GM23248 (cell line): ENCODE measurements around the gene MYO1E. TPM values are rescaled to one million over a fixed set of nuclear protein-coding genes. Genes with fewer than 3 reads are reported as not detected.

ENCODE experiments used
- DNase-seq: peaks from one replicate; pipeline ENCODE4 v3.0.0-alpha.2; 2015
- H2AFZ ChIP-seq: fragments of 200-600 bp; sonication (generic); 2 replicates; pipeline ENCODE4 v1.6.1; 2016; ENCODE audit warnings: antibody characterized with exemption
- H3F3A ChIP-seq: fragments of 200-600 bp; sonication (generic); 2 replicates; pipeline ENCODE4 v1.6.1; 2016; ENCODE audit warnings: mild to moderate bottlenecking, antibody characterized with exemption, mixed run types; ENCODE audit not compliant: insufficient read depth
- H3K27ac ChIP-seq: fragments of 200-600 bp; sonication (generic); 2 replicates; pipeline ENCODE4 v1.5.1; 2016; ENCODE audit warnings: mild to moderate bottlenecking
- H3K27me3 ChIP-seq: fragments of 200-600 bp; sonication (generic); replicated peaks from 2 replicates; pipeline ENCODE4 v1.6.1; 2016; ENCODE audit warnings: mild to moderate bottlenecking; ENCODE audit not compliant: insufficient read depth
- H3K36me3 ChIP-seq: fragments of 200-600 bp; sonication (generic); 2 replicates; pipeline ENCODE4 v1.6.1; 2016; ENCODE audit warnings: low read depth, mild to moderate bottlenecking
- H3K4me1 ChIP-seq: fragments of 200-600 bp; sonication (generic); 2 replicates; pipeline ENCODE4 v1.6.1; 2016; ENCODE audit warnings: mild to moderate bottlenecking; ENCODE audit not compliant: insufficient read depth
- H3K4me2 ChIP-seq: fragments of 200-600 bp; sonication (generic); one replicate; pipeline ENCODE4 v1.6.1; 2016; ENCODE audit warnings: mild to moderate bottlenecking; ENCODE audit not compliant: unreplicated experiment
- H3K4me3 ChIP-seq: fragments of 200-600 bp; sonication (generic); 2 replicates; pipeline ENCODE4 v1.5.1; 2016; ENCODE audit warnings: mild to moderate bottlenecking
- H3K79me2 ChIP-seq: fragments of 200-600 bp; sonication (generic); 2 replicates; pipeline ENCODE4 v1.6.1; 2016; ENCODE audit warnings: mild to moderate bottlenecking; ENCODE audit not compliant: insufficient read depth
- H3K9ac ChIP-seq: fragments of 200-600 bp; sonication (generic); 2 replicates; pipeline ENCODE4 v1.6.1; 2016; ENCODE audit warnings: mild to moderate bottlenecking
- H3K9me2 ChIP-seq: fragments of 200-600 bp; sonication (generic); 2 replicates; pipeline ENCODE4 v1.6.1; 2016; ENCODE audit warnings: mixed run types, mild to moderate bottlenecking, moderate library complexity; ENCODE audit not compliant: insufficient read depth
- H3K9me3 ChIP-seq: fragments of 200-600 bp; sonication (generic); one replicate; pipeline ENCODE4 v1.6.1; 2017; ENCODE audit warnings: low read depth
- H4K20me1 ChIP-seq: fragments of 200-600 bp; sonication (generic); 2 replicates; pipeline ENCODE4 v1.6.0; 2016; ENCODE audit not compliant: insufficient read depth
- EZH2 ChIP-seq: fragments of 200-600 bp; sonication (generic); IDR thresholded peaks from 2 replicates; pipeline ENCODE4 v1.6.1; 2018; ENCODE audit warnings: antibody characterized with exemption, mild to moderate bottlenecking; ENCODE audit not compliant: insufficient read depth, poor library complexity, severe bottlenecking
- EZH2phosphoT487 ChIP-seq: fragments of 200-600 bp; sonication (generic); IDR thresholded peaks from 2 replicates; pipeline ENCODE4 v1.6.1; 2018; ENCODE audit warnings: antibody characterized with exemption, moderate library complexity, mild to moderate bottlenecking, low read depth; ENCODE audit not compliant: insufficient read depth
- WGBS, 2 experiments: methylation state at CpG; one replicate each; pipeline ENCODE4 v1.1.6; 2015 to 2017; ENCODE audit warnings: low lambda C conversion rate in 2 of 2, low coverage in 1 of 2; ENCODE audit errors: missing lambda C conversion rate in 2 of 2; 5-methylcytosine and 5-hydroxymethylcytosine counted together
- in situ Hi-C: fragments of 300-500 bp; cut with MboI; formaldehyde crosslinking; loops from 2 replicates; pipeline ENCODE4 v1.15.0; 2020
- polyA plus RNA-seq: library from polyadenylated mRNA; unstranded; fragments of >200 nt; fragmentation: Nextera tagmentation; extraction: Ambion mirVana; gene quantifications from 2 replicates; pipeline ENCODE4 v1.2.1, GENCODE V29; 2016
- total RNA-seq: library from RNA; depleted of rRNA; stranded (reverse); fragments of >200 nt; shearing (Covaris generic); gene quantifications from 2 replicates; pipeline ENCODE4 v1.2.3, GENCODE V29; 2014

MYO1E gene
- total and polyA plus RNA-seq, 2 experiments from 2014 or later = 155 to 190 TPM

DNA sequence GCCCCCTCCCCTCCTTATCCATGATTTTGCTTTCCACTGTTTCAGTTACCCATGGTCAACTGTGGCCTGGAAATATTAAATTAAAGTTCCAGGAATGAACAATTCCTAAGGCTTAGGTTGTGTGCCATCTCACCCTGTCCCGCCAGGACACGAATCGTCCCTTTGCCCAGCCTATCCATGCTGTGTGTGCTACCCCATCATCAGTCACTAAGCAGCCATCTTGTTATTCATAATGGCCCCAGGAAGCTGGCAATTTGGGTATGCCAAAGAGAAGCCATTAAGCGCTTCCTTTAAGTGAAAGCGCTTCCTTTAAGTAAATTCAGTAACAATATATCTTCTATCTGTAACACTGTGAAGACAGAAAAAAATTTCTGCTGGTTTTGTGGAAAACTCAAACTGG, 215.3 kb downstream of the MYO1E start:
- in situ Hi-C loops = no loop called here
- 97% methylated on average over 5 of the region's 5 CpGs for WGBS, 2 experiments

DNA sequence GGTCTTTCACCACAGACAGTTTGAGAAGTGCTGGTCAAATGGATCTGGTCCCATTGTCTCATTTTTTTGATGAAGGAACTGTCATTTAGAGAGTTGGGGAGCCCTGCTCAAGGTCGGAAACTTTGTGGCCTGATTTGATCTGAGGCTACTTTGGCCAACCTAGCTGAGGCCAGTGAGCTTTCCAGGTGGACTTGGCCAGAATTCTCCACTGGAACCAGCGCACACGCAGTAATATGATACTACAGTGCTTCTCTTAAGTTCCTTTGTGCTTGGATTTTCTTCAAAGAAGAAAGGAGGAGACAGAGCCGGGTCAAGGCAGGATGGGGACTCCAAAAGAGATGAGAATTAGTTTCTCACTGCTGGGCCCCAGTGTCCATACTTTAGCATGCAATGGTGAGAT, 217.2 kb downstream of the MYO1E start:
- H3K9me3 ChIP-seq = no peaks in the 10 kb centered on the region
- no peaks in the 10 kb centered on the region for H3K9me2 ChIP-seq
- H3K4me1 ChIP-seq = no peaks in the 10 kb centered on the region
- H3K4me3 ChIP-seq = no peak overlapping the region
- H3K79me2 ChIP-seq = no peaks in the 10 kb centered on the region
- H3K27ac ChIP-seq = no peak overlapping the region
- H3K36me3 ChIP-seq = peaks cover 68% of the 10 kb centered on the region
- WGBS, 2 experiments = 96 to 98% methylated on average over 4 of the region's 4 CpGs
- no peaks in the 10 kb centered on the region for H4K20me1 ChIP-seq
- H3F3A ChIP-seq = peaks cover 9% of the 10 kb centered on the region; the same call in 1 of the 2 replicates
- in situ Hi-C loops = no loop called here
- no peak overlapping the region for H3K4me2 ChIP-seq
- H2AFZ ChIP-seq = no peak overlapping the region
- H3K27me3 ChIP-seq = no peaks in the 10 kb centered on the region
- no peak overlapping the region for H3K9ac ChIP-seq
- TF ChIP-seq EZH2phosphoT487 = no peak
- TF ChIP-seq EZH2 = no peak
- DNase-seq = no peak

More for the DNA sequence above, 215.3 kb downstream of the MYO1E start:
- DNase-seq = no peak
- Histone ChIP-seq H3F3A (peaks cover 9% of the 10 kb centered on the region; the same call in 1 of the 2 replicates), H4K20me1 (no peaks in the 10 kb centered on the region), H2AFZ (no peak overlapping the region), H3K9ac (no peak overlapping the region), H3K9me3 (no peaks in the 10 kb centered on the region), H3K4me1 (no peaks in the 10 kb centered on the region), H3K9me2 (no peaks in the 10 kb centered on the region), H3K36me3 (peaks cover 82% of the 10 kb centered on the region), H3K79me2 (no peaks in the 10 kb centered on the region), H3K27ac (no peak overlapping the region), H3K4me3 (no peak overlapping the region), H3K27me3 (no peaks in the 10 kb centered on the region), H3K4me2 (no peak overlapping the region)
- TF ChIP-seq EZH2phosphoT487 (no peak), EZH2 (no peak)

DNA sequence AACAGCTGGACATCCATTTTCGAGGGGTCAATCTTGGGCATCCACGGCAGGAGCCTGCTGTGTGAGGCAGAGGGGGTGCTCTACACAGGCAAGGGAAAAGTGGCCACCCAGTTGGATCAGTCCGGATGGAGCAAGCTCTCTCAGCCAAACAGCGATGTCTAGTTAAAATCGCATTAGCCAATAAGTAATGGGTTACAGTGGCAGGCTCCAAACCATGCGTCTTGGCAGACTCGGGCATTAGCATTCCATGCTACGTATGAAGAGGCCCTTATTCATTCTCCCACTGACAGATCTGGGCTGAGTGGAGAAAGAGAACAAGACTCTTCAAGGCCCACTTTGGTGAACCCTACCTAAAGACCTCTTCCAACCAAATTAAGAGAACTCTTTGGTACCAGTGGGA, 218.4 kb downstream of the MYO1E start:
- in situ Hi-C loops = no loop called here
- H3F3A ChIP-seq = peaks cover 21% of the 10 kb centered on the region
- no peak for TF ChIP-seq EZH2
- TF ChIP-seq EZH2phosphoT487 = no peak

DNA sequence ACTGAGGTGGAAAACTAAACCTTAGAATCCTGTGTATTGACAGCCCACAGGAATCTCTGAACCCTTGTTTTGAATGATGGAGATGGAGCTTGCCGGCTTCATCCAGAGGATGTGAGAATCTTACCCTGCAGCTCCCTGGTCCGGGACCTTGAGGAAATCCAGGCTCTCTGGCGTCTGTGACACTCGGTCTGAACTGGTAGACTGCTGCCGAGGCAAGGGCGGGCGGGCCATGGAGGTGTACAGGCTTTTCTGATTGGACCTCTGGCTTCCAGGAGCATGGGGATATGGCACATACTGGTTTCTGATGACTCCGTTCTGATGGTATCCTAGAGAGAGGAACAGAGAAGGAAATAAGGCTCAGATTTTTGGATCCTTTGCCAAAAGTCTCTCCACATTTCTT, 219.2 kb downstream of the MYO1E start:
- Histone ChIP-seq H3K36me3 (peaks cover 70% of the 10 kb centered on the region), H2AFZ (no peak overlapping the region), H3K4me3 (no peak overlapping the region), H3K9ac (no peak overlapping the region), H3K27me3 (no peaks in the 10 kb centered on the region), H3K4me2 (no peak overlapping the region), H4K20me1 (no peaks in the 10 kb centered on the region), H3F3A (peaks cover 21% of the 10 kb centered on the region), H3K9me3 (no peaks in the 10 kb centered on the region), H3K27ac (no peak overlapping the region), H3K9me2 (no peaks in the 10 kb centered on the region), H3K4me1 (peaks cover 4% of the 10 kb centered on the region; the same call in 1 of the 2 replicates), H3K79me2 (no peaks in the 10 kb centered on the region)
- DNase-seq = no peak
- WGBS, 2 experiments = 97 to 98% methylated on average over 8 of the region's 8 CpGs
- in situ Hi-C loops = no loop called here
- no peak for TF ChIP-seq EZH2
- TF ChIP-seq EZH2phosphoT487 = no peak

More for the DNA sequence above, 218.4 kb downstream of the MYO1E start:
- H3K4me1 ChIP-seq = no peaks in the 10 kb centered on the region
- no peaks in the 10 kb centered on the region for H4K20me1 ChIP-seq
- H3K79me2 ChIP-seq = no peaks in the 10 kb centered on the region
- DNase-seq = peak; percentile 21
- WGBS, 2 experiments = 45 to 50% methylated on average over 8 of the region's 8 CpGs
- H3K27ac ChIP-seq = no peak overlapping the region
- no peaks in the 10 kb centered on the region for H3K9me2 ChIP-seq
- H3K27me3 ChIP-seq = no peaks in the 10 kb centered on the region
- H3K9me3 ChIP-seq = no peaks in the 10 kb centered on the region
- H3K36me3 ChIP-seq = peaks cover 71% of the 10 kb centered on the region
- H3K4me3 ChIP-seq = no peak overlapping the region
- H3K4me2 ChIP-seq = no peak overlapping the region
- H2AFZ ChIP-seq = no peak overlapping the region
- no peak overlapping the region for H3K9ac ChIP-seq

DNA sequence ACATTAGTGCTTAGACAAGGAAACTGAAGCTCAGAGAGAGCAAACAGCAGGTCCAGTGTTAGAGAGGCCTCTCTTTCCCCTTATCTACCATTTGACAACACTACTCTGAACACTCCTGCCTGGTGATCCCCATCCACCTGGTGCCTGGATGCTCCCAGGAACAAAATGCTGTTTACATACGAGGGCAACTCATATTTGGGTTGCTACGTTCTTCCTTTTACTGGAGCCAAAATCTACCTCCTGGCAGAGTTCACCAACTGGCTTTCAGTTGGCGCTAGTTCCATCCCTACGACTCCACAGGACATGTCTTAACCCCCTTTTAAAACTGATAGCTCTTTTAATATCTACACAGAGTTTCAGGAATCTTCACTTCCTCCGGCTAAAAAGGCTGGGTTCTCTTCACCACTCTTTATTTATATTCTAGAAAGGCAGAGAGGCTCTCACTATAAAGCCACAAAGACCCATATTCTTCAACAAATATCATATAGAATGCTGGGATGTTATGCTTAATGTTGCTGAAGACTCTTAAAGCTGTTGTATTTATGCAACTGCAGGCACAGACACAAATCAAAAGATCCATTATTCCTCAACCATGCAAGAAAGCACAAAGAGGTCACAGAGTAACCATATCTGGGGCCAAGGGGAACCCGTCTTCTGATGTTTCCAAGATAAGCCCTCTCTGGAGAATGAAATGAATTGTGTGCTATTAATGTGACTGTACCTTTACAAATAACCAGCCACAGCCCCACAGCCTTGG, 219.8 kb downstream of the MYO1E start:
- no peaks in the 10 kb centered on the region for H3K9me2 ChIP-seq
- no peak for TF ChIP-seq EZH2
- TF ChIP-seq EZH2phosphoT487 = no peak
- H3K79me2 ChIP-seq = no peaks in the 10 kb centered on the region
- no peaks in the 10 kb centered on the region for H3K27me3 ChIP-seq
- H3K27ac ChIP-seq = no peak overlapping the region
- H4K20me1 ChIP-seq = no peaks in the 10 kb centered on the region
- peaks cover 65% of the 10 kb centered on the region for H3K36me3 ChIP-seq
- no peaks in the 10 kb centered on the region for H3K9me3 ChIP-seq
- in situ Hi-C loops = no loop called here
- WGBS, 2 experiments = 95 to 98% methylated on average over 6 of the region's 6 CpGs
- no peak overlapping the region for H3K4me3 ChIP-seq
- H3K4me1 ChIP-seq = peaks cover 10% of the 10 kb centered on the region
- no peak for DNase-seq
- no peak overlapping the region for H2AFZ ChIP-seq
- H3K4me2 ChIP-seq = no peak overlapping the region
- H3F3A ChIP-seq = peaks cover 15% of the 10 kb centered on the region
- H3K9ac ChIP-seq = no peak overlapping the region
